SH-SY5Y (cell line): ENCODE measurements around the gene MEIS3.

Experiments used
- GATA2 ChIP-seq: IDR thresholded peaks from 2 replicates; pipeline ENCODE4 v1.6.1; 2011; ENCODE audit warnings: mild to moderate bottlenecking, low read depth, low read length
- GATA3 ChIP-seq: IDR thresholded peaks from 2 replicates; pipeline ENCODE4 v1.6.1; 2011; ENCODE audit warnings: low read depth, mild to moderate bottlenecking, low read length, moderate library complexity

DNA sequence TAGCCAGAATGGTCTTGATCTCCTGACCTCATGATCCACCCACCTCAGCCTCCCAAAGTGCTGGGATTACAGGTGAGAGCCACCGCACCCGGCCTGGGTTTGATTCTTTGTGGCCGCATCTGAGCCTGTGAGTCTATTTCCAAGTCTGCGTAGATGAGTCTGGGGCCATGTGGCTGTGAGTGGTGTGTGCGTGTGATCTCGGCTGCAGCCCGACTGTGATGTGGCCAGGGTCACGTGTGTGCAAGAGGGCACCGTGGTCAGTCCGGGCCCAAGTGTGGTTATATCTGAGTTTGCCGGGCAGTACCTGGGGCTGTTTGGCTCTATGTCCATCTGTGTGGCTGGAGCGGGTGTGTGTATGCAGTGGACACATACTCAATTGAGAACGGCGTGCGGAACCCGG, 5.4 kb downstream of the MEIS3 start:
- TF ChIP-seq GATA3 (no peak), GATA2 (no peak)
